ENCODE results near the gene SPRED2.

GRCh38 chr2:65392609-65393008 lies 39.8 kb downstream of the SPRED2 start:
- no peak for TF ChIP-seq POLR2A (IDR thresholded peaks at IDR 0.05)
- no peak for TF ChIP-seq EP300 (IDR thresholded peaks at IDR 0.05)
- TF ChIP-seq CTCF (IDR thresholded peaks at IDR 0.05) = no peak

Measured in stomach (tissue), 4 donors.